ENCODE measurements around the gene LY6G5C. TPM values are rescaled to one million over a fixed set of nuclear protein-coding genes. Genes with fewer than 3 reads are reported as not detected.
A peak's percentile ranks its signal among the peaks of the same experiment; 100 is the strongest.

LY6G5C gene
- total and polyA plus RNA-seq, 9 of the 15 experiments (the other 6 are each of a cell fraction or from before 2014, with no cell fraction given): 0.10 to 0.67 (median 0.46) TPM; not detected in 4

DNA sequence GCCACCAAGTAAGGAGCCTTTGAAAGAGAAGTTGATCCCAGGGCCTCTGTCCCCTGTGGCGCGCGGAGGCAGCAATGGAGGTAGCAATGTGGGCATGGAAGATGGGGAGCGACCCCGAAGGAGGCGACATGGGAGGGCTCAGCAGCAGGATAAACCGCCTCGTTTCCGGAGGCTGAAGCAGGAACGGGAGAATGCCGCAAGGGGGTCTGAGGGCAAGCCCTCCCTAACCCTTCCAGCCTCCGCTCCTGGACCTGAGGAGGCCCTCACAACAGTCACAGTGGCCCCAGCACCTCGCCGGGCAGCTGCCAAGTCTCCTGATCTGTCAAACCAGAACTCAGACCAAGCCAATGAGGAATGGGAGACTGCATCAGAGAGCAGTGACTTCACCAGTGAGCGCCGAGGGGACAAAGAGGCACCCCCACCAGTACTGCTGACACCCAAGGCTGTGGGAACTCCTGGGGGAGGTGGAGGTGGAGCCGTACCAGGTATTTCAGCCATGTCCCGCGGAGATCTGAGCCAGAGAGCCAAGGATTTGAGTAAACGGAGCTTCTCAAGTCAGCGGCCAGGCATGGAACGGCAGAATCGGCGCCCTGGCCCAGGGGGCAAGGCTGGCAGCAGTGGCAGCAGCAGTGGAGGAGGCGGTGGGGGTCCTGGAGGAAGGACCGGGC, 48.5 kb downstream of the LY6G5C start:
- Histone ChIP-seq H3K36me3 (ENCODE audit: control insufficient read depth, insufficient read depth, low read length) (peaks cover 100% of the 10 kb centered on the region), H3K4me2 (ENCODE audit: insufficient read depth, low read length) (no peak overlapping the region), H4K20me1 (replicated peaks; ENCODE audit: control insufficient read depth, insufficient read depth, low read length) (peaks cover 28% of the 10 kb centered on the region), H3K9ac (ENCODE audit: insufficient read depth in 1 of 2, low read depth in 2 of 2, low read length in 2 of 2) (peak overlapping the region in 1 of 2 experiments; percentile 79; a peak in 2 of 4 replicates), H3K9me1 (ENCODE audit: control insufficient read depth, insufficient read depth, low read length) (no peaks in the 10 kb centered on the region), H3K9me3 (replicated peaks; ENCODE audit: control insufficient read depth, insufficient read depth, low read depth, low read length) (no peaks in the 10 kb centered on the region), H3K79me2 (ENCODE audit: control insufficient read depth, insufficient read depth, low read length) (peaks cover 14% of the 10 kb centered on the region; the same call in 1 of the 3 replicates), H3K4me3 (no peak overlapping the region), H2AFZ (ENCODE audit: low read depth, low read length) (no peak overlapping the region), H3K4me1 (replicated peaks in 1 of 2; ENCODE audit: control insufficient read depth in 2 of 2, insufficient read depth in 2 of 2, low read length in 2 of 2) (peaks cover 0 to 30% of the 10 kb centered on the region in 2 experiments; a peak in 3 of 5 replicates), H3K27ac (ENCODE audit: extremely low read depth, low read depth, low read length) (no peak overlapping the region), H3K27me3 (ENCODE audit: control insufficient read depth in 2 of 2, insufficient read depth in 2 of 2, low read length in 2 of 2) (no peaks in the 10 kb centered on the region)
- in situ Hi-C loops (cut with MboI): no loop called here
- ChIA-PET POLR2A (interaction anchor here (0.6 to 14.8 kb wide), 6 partner anchors 7 to 138 kb away, joined by 3 to 274 read pairs (median 6); partner anchors contain the start of genes BAG6 and PRRC2A), CTCF (ENCODE audit: low intra/inter-chr PET ratio) (no interaction called here)
- no TSS peak for BruUV-seq (replicated peaks)
- WGBS (ENCODE audit: insufficient coverage, low coverage, missing lambda C conversion rate): 94% methylated on average over 26 of the region's 26 CpGs
- DNase-seq (ENCODE audit: extremely low read depth in 1 of 4, low spot score in 3 of 4): no peak
- intact Hi-C loops (cut with micrococcal nuclease): no loop called here
- FAIRE-seq: no peak
- ATAC-seq: peak; percentile 8
- TF ChIP-seq MTA3 (IDR thresholded peaks at IDR 0.05; ENCODE audit: borderline replicate concordance) (peak; percentile 78; the same call in 1 of the 2 replicates), RBM22 (IDR thresholded peaks at IDR 0.05; ENCODE audit: low read depth, low read length, poor library complexity, severe bottlenecking) (peak; percentile 88), POLR2G (IDR thresholded peaks at IDR 0.05; ENCODE audit: low read depth, low read length) (peak; percentile 85), RBFOX2 (IDR thresholded peaks at IDR 0.05; ENCODE audit: low read depth, low read length) (peak; percentile 76), POLR2AphosphoS5 (IDR thresholded peaks at IDR 0.05; ENCODE audit: control insufficient read depth, insufficient read depth, low read depth, low read length) (peak; percentile 17), SUPT5H (IDR thresholded peaks at IDR 0.05) (peak; percentile 72), ZNF707 (CRISPR knock-in tag; conservative IDR thresholded peaks at IDR 0.05) (no peak), POLR2A (conservative IDR thresholded peaks at IDR 0.05) (peak; percentile 70), ELK1 (CRISPR knock-in tag; IDR thresholded peaks at IDR 0.05) (no peak), ZBTB8A (IDR thresholded peaks at IDR 0.05; ENCODE audit: partially characterized antibody) (no peak), ZMIZ1 (IDR thresholded peaks at IDR 0.05; ENCODE audit: low read depth in 2 of 2, low read length in 2 of 2) (no peak)
- TF ChIP-seq, protein P1, sequence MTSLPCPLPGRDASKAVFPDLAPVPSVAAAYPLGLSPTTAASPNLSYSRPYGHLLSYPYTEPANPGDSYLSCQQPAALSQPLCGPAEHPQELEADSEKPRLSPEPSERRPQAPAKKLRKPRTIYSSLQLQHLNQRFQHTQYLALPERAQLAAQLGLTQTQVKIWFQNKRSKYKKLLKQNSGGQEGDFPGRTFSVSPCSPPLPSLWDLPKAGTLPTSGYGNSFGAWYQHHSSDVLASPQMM (CRISPR knock-in tag; IDR thresholded peaks at IDR 0.05): no peak
